ENCODE data around the gene CMTM5.

GRCh38 chr14:23399591-23399990, 22.7 kb downstream of the CMTM5 start:
- no peak for TF ChIP-seq CTCF (optimal IDR thresholded peaks at IDR 0.05 in 1 of 3, IDR thresholded peaks at IDR 0.05 in 1 of 3, conservative IDR thresholded peaks at IDR 0.05 in 1 of 3; ENCODE audit: extremely low read depth in 1 of 3, insufficient read depth in 2 of 3, low read length in 3 of 3)
- TF ChIP-seq EZH2 (IDR thresholded peaks at IDR 0.05; ENCODE audit: low read length): no peak

Data from keratinocyte (primary cell).